GM18507 (cell line): ENCODE data around the gene SIGLEC7.

ENCODE experiments used
- DNase-seq: peaks from one replicate; pipeline ENCODE4 v3.0.0; 2011; ENCODE audit warnings: low read depth; ENCODE audit not compliant: insufficient read length; ENCODE audit errors: extremely low spot score
- FAIRE-seq: peaks from 2 replicates; lab custom pipeline; 2011; peaks lifted over from hg19 to GRCh38; lab: Jason Lieb, UNC

Gene SIGLEC7

GRCh38 chr19:51142119-51142518 is at the start of gene SIGLEC7:
TSS of gene SIGLEC7 (plus strand) at chr19:51142301. CDS start at chr19:51142370, 69 bp downstream.
- DNase-seq (no peak), FAIRE-seq (no peak)

- FAIRE-seq (no peak), DNase-seq (no peak)
Measured at GRCh38 chr19:51093101-51093500, 49.0 kb upstream of the SIGLEC7 start.

- FAIRE-seq (no peak), DNase-seq (no peak)
Measured at GRCh38 chr19:51093510-51094345, 48.4 kb upstream of the SIGLEC7 start.

- no peak for DNase-seq
- no peak for FAIRE-seq
Measured at GRCh38 chr19:51094696-51095279, 47.3 kb upstream of the SIGLEC7 start.

- FAIRE-seq: no peak
- no peak for DNase-seq
Measured at GRCh38 chr19:51096473-51097165, 45.5 kb upstream of the SIGLEC7 start.

GRCh38 chr19:51097166-51097738 is 44.8 kb upstream of the SIGLEC7 start:
- DNase-seq (peak; percentile 58), FAIRE-seq (peak; percentile 82)

GRCh38 chr19:51097796-51098195 is 44.3 kb upstream of the SIGLEC7 start:
- FAIRE-seq (no peak), DNase-seq (no peak)

- FAIRE-seq (no peak), DNase-seq (no peak)
Measured at GRCh38 chr19:51098365-51099046, 43.6 kb upstream of the SIGLEC7 start.

GRCh38 chr19:51099047-51099382 is 43.1 kb upstream of the SIGLEC7 start:
- no peak for FAIRE-seq
- DNase-seq: no peak

- FAIRE-seq (no peak), DNase-seq (no peak)
Measured at GRCh38 chr19:51100601-51101000, 41.5 kb upstream of the SIGLEC7 start.

GRCh38 chr19:51101171-51101865 is 40.8 kb upstream of the SIGLEC7 start:
- DNase-seq (no peak), FAIRE-seq (no peak)

- FAIRE-seq: no peak
- DNase-seq: no peak
Measured at GRCh38 chr19:51102991-51103390, 39.1 kb upstream of the SIGLEC7 start.

- no peak for DNase-seq
- no peak for FAIRE-seq
Measured at GRCh38 chr19:51103926-51104341, 38.2 kb upstream of the SIGLEC7 start.

- no peak for DNase-seq
Measured at GRCh38 chr19:51107406-51108065, 34.6 kb upstream of the SIGLEC7 start.

GRCh38 chr19:51108066-51108804 is 33.9 kb upstream of the SIGLEC7 start, which contains the start of gene CTU1:
TSS of gene CTU1 (minus strand) at chr19:51108409. CDS start at chr19:51104569, 3,840 bp downstream.
- FAIRE-seq: peak; percentile 100
- DNase-seq: peak; percentile 92

More at GRCh38 chr19:51107406-51108065, 34.6 kb upstream of the SIGLEC7 start:
- peak; percentile 24 for FAIRE-seq

- FAIRE-seq: no peak
- no peak for DNase-seq
Measured at GRCh38 chr19:51108805-51109146, 33.3 kb upstream of the SIGLEC7 start.

- DNase-seq: no peak
- no peak for FAIRE-seq
Measured at GRCh38 chr19:51110666-51110971, 31.5 kb upstream of the SIGLEC7 start.

GRCh38 chr19:51111606-51112005 is 30.5 kb upstream of the SIGLEC7 start:
- no peak for FAIRE-seq
- no peak for DNase-seq
